NCI-H524 (cell line): Measurements from ENCODE around the gene SLC12A2.

Experiments
- DNase-seq, 2 experiments: peaks; one replicate each; lab custom pipeline; 2025; lab: John Stamatoyannopoulos, UW

The SLC12A2 gene

GRCh38 chr5:128097224-128097623, 13.7 kb downstream of the SLC12A2 start:
- no peak for DNase-seq

GRCh38 chr5:128097781-128098180, 14.2 kb downstream of the SLC12A2 start:
- no peak for DNase-seq

GRCh38 chr5:128099944-128100343, 16.4 kb downstream of the SLC12A2 start:
- DNase-seq = no peak

GRCh38 chr5:128100860-128101557, 17.4 kb downstream of the SLC12A2 start:
- DNase-seq = peak; percentile 15 to 89

GRCh38 chr5:128101676-128102075, 18.1 kb downstream of the SLC12A2 start:
- DNase-seq = peak; percentile 7 to 43

GRCh38 chr5:128105203-128105602, 21.6 kb downstream of the SLC12A2 start:
- DNase-seq = no peak

GRCh38 chr5:128109138-128109537, 25.6 kb downstream of the SLC12A2 start:
- DNase-seq = no peak

GRCh38 chr5:128109766-128110165, 26.2 kb downstream of the SLC12A2 start:
- DNase-seq = no peak

GRCh38 chr5:128111818-128112448, 28.4 kb downstream of the SLC12A2 start:
- DNase-seq = no peak

GRCh38 chr5:128116445-128116844, 32.9 kb downstream of the SLC12A2 start:
- DNase-seq = no peak

GRCh38 chr5:128118214-128118613, 34.6 kb downstream of the SLC12A2 start:
- no peak for DNase-seq

- DNase-seq = no peak
Measured at GRCh38 chr5:128121651-128122050, 38.1 kb downstream of the SLC12A2 start.

GRCh38 chr5:128123936-128124335, 40.4 kb downstream of the SLC12A2 start:
- DNase-seq = no peak

- DNase-seq = no peak
Measured at GRCh38 chr5:128126241-128126640, 42.7 kb downstream of the SLC12A2 start.

GRCh38 chr5:128132499-128132898, 48.9 kb downstream of the SLC12A2 start:
- no peak for DNase-seq

GRCh38 chr5:128135286-128135685, 51.7 kb downstream of the SLC12A2 start:
- no peak for DNase-seq

GRCh38 chr5:128143911-128144310, 60.3 kb downstream of the SLC12A2 start:
- no peak for DNase-seq

- DNase-seq = no peak
Measured at GRCh38 chr5:128144491-128144890, 60.9 kb downstream of the SLC12A2 start.

GRCh38 chr5:128146671-128147070, 63.1 kb downstream of the SLC12A2 start:
- no peak for DNase-seq

GRCh38 chr5:128154943-128155342, 71.4 kb downstream of the SLC12A2 start:
- no peak for DNase-seq

- peak in 1 of 2 experiments; percentile 41 for DNase-seq
Measured at GRCh38 chr5:128155776-128156175, 72.2 kb downstream of the SLC12A2 start.

GRCh38 chr5:128156521-128156920, 73.0 kb downstream of the SLC12A2 start:
- no peak for DNase-seq

GRCh38 chr5:128158342-128158741, 74.8 kb downstream of the SLC12A2 start:
- DNase-seq = no peak

- DNase-seq = no peak
Measured at GRCh38 chr5:128163991-128164390, 80.4 kb downstream of the SLC12A2 start.
